CD8-positive, alpha-beta memory T cell (primary cell): ENCODE results near the gene RPS2. TPM values are rescaled to one million over a fixed set of nuclear protein-coding genes. Genes with fewer than 3 reads are reported as not detected.

Source experiments
- CTCF ChIA-PET: fragments of 350-600 bp; sonication (Branson Sonifier 250); formaldehyde crosslinking; loops from one replicate; lab custom pipeline; 2021; ENCODE audit warnings: antibody characterized with exemption; lab: Charles Lee
- POLR2A ChIA-PET: fragments of 350-600 bp; sonication (Branson Sonifier 250); formaldehyde crosslinking; loops from one replicate; lab custom pipeline; 2021; ENCODE audit warnings: antibody characterized with exemption; lab: Charles Lee
- DNase-seq, 5 donors: peaks; one replicate each; pipeline versions ENCODE4 v3.0.0 to v3.0.0-alpha.2; 2020 to 2022; ENCODE audit warnings: mixed read lengths in 1 of 5
- H3K27ac ChIP-seq: one replicate; pipeline ENCODE4 v1.7.0; 2013; ENCODE audit warnings: low read depth, mild to moderate bottlenecking, low read length, moderate library complexity
- H3K27me3 ChIP-seq: 2 replicates; pipeline ENCODE4 v1.7.0; 2013; ENCODE audit warnings: low read length, mild to moderate bottlenecking; ENCODE audit not compliant: insufficient read depth, poor library complexity, severe bottlenecking
- H3K36me3 ChIP-seq: 2 replicates; pipeline ENCODE4 v1.7.0; 2013; ENCODE audit warnings: mild to moderate bottlenecking, low read length, moderate library complexity; ENCODE audit not compliant: insufficient read depth
- H3K4me1 ChIP-seq: 2 replicates; pipeline ENCODE4 v1.7.0; 2013; ENCODE audit warnings: mild to moderate bottlenecking, low read length, moderate library complexity; ENCODE audit not compliant: insufficient read depth
- H3K4me3 ChIP-seq: 2 replicates; pipeline ENCODE4 v1.7.0; 2013; ENCODE audit warnings: mild to moderate bottlenecking, low read length
- H3K9me3 ChIP-seq: 2 replicates; pipeline ENCODE4 v1.7.0; 2013; ENCODE audit warnings: mild to moderate bottlenecking, low read length
- H3K27ac Mint-ChIP-seq, 8 donors: one replicate each; pipeline ENCODE4 v1.8.0; 2020 to 2021; ENCODE audit warnings: mixed read lengths in 8 of 8, mild to moderate bottlenecking in 6 of 8, inconsistent platforms in 3 of 8, moderate library complexity in 3 of 8
- H3K27me3 Mint-ChIP-seq, 2 donors: one replicate each; pipeline ENCODE4 v1.8.0; 2020 to 2021; ENCODE audit warnings: mixed read lengths in 2 of 2, mild to moderate bottlenecking in 1 of 2, moderate library complexity in 1 of 2
- H3K36me3 Mint-ChIP-seq, 3 donors: one replicate each; pipeline ENCODE4 v1.8.0; 2020 to 2021; ENCODE audit warnings: mixed read lengths in 3 of 3, inconsistent platforms in 1 of 3, mild to moderate bottlenecking in 1 of 3
- H3K4me1 Mint-ChIP-seq, 3 donors: one replicate each; pipeline ENCODE4 v1.8.0; 2020 to 2021; ENCODE audit warnings: mixed read lengths in 3 of 3, inconsistent platforms in 1 of 3, mild to moderate bottlenecking in 1 of 3
- H3K4me3 Mint-ChIP-seq, 7 donors: one replicate each; pipeline ENCODE4 v1.8.0; 2020 to 2021; ENCODE audit warnings: mixed read lengths in 7 of 7, mild to moderate bottlenecking in 6 of 7, moderate library complexity in 4 of 7, inconsistent platforms in 2 of 7
- H3K9me3 Mint-ChIP-seq, 5 donors: one replicate each; pipeline ENCODE4 v1.8.0; 2020 to 2022; ENCODE audit warnings: mixed read lengths in 5 of 5, mild to moderate bottlenecking in 3 of 5, moderate library complexity in 2 of 5, inconsistent platforms in 1 of 5
- polyA plus RNA-seq: library from polyadenylated mRNA; unstranded; fragments of 300-500 nt; fragmentation: Illumina TruSeq; gene quantifications from one replicate; pipeline ENCODE4 v1.2.3, GENCODE V29; 2021
- total RNA-seq, 2 experiments: library from RNA; stranded (reverse); gene quantifications; one replicate each; pipeline ENCODE4 v1.2.3, GENCODE V29; 2021

The RPS2 gene
- total and polyA plus RNA-seq, 3 experiments from 2014 or later: 5,023 to 5,213 (median 5,049) TPM

DNA sequence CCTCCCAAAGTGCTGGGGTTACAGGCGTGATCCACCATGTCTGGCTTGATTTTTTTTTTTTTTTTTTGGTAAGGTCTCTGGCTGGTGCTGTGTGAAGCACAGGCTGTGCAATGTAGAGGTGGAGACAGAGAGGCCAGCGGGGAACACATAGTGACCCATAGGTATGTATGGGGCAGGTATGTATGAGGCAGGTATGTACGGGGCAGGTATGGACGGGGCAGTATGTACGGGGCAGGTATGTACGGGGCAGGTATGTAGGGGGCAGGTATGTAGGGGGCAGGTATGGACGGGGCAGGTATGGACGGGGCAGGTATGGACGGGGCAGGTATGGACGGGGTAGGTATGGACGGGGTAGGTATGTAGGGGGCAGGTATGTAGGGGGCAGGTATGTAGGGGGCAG lies 15.1 kb downstream of the RPS2 start:
- no peak for DNase-seq
- Mint-ChIP-seq H3K4me1 (peaks cover 0 to under 1% (median 0%) of the 10 kb centered on the region in 3 donors), H3K36me3 (no peaks in the 10 kb centered on the region), H3K27ac (no peak overlapping the region), H3K9me3 (no peaks in the 10 kb centered on the region), H3K27me3 (no peaks in the 10 kb centered on the region), H3K4me3 (no peak overlapping the region)
- ChIA-PET POLR2A (interaction anchor here (0.7 kb wide), 1 partner anchor 165 kb away, joined by 5 read pairs; no protein-coding TSS in a partner anchor), CTCF (no interaction called here)
- Histone ChIP-seq H3K27me3 (no peaks in the 10 kb centered on the region), H3K9me3 (no peaks in the 10 kb centered on the region), H3K36me3 (no peaks in the 10 kb centered on the region), H3K4me1 (no peaks in the 10 kb centered on the region), H3K27ac (no peak overlapping the region), H3K4me3 (no peak overlapping the region)

DNA sequence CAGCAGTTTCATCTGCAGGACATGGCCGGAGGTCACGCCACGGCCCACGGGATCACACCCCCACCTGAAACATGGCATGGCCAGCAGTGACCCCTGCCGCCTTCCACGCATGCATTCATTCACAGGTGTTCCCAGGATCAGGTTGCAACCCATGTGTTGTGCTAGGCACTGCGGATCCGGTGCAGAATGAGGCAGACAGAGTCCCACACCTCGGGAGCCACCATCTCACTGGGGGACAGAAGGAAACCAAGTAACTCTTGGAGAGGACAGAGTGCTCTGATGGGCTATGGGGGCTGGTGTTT lies 17.3 kb downstream of the RPS2 start:
- peaks cover 0 to 4% (median 0%) of the 10 kb centered on the region in 3 donors for H3K36me3 Mint-ChIP-seq
- Histone ChIP-seq H3K36me3 (no peaks in the 10 kb centered on the region), H3K27ac (no peak overlapping the region), H3K4me1 (peaks cover 5% of the 10 kb centered on the region), H3K27me3 (no peaks in the 10 kb centered on the region), H3K4me3 (no peak overlapping the region), H3K9me3 (no peaks in the 10 kb centered on the region)
- POLR2A ChIA-PET: no interaction called here
- H3K4me1 Mint-ChIP-seq: peaks cover 1 to 12% (median 5%) of the 10 kb centered on the region in 3 donors
- H3K27ac Mint-ChIP-seq: no peak overlapping the region
- DNase-seq: no peak
- no peaks in the 10 kb centered on the region for H3K27me3 Mint-ChIP-seq
- H3K4me3 Mint-ChIP-seq: no peak overlapping the region
- H3K9me3 Mint-ChIP-seq: no peaks in the 10 kb centered on the region
- CTCF ChIA-PET: interaction anchor here (2.2 kb wide), 1 partner anchor 11 kb away, joined by 7 read pairs; the partner anchor contains the start of gene NDUFB10

DNA sequence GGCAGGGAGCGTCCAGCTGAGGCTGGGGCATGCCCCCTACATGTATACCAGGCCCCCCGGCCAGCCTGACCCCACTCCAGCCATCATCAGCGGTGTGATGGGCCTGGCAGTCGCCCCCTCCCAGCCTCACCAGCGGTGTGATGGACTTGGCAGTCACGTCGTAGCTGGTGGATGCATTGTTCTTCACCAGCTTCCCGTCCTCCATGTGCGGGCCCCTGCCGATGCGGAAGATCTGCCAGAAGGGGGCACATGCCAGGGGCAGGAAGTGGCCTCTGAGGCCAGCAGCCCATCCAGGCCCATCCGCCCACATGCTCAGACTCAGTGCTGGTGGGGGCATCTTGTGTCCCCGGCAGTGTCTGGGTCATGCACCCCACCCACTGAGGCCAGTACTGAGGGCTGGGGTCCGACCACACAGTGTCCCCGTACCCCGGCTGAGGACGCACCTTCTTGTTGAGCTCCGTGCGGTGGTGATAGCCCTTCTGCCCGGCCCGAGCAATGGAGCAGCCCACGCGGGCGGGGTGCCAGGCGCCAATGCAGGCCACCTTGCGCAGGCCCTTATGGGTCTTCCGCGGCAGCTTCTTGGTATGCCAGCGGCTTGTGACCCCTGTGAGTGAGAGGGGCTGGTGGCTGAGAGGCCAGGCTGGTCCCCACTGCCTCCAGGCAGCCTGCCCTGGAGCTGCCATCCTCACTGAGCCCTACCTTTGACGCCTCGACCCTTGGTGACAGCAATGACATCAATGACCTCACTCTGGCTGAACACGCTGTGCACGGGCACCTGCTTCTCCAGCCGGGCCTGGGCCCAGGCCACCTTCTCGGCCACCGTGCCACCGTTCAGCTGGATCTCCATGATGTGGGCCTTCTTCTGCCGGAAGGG lies 17.9 kb downstream of the RPS2 start:
- Mint-ChIP-seq H3K4me1 (peaks cover 6 to 18% (median 7%) of the 10 kb centered on the region in 3 donors), H3K27ac (peak overlapping the region in 1 of 8 donors; percentile 29), H3K36me3 (peaks cover 0 to 4% (median 0%) of the 10 kb centered on the region in 3 donors), H3K27me3 (no peaks in the 10 kb centered on the region), H3K4me3 (no peak overlapping the region), H3K9me3 (no peaks in the 10 kb centered on the region)
- no peaks in the 10 kb centered on the region for H3K9me3 ChIP-seq
- POLR2A ChIA-PET: no interaction called here
- no peaks in the 10 kb centered on the region for H3K36me3 ChIP-seq
- no peak overlapping the region for H3K4me3 ChIP-seq
- H3K27me3 ChIP-seq: no peaks in the 10 kb centered on the region
- CTCF ChIA-PET: interaction anchor here (0.5 to 2.2 kb wide), 2 partner anchors 11 to 1203 kb away, joined by 3 to 7 read pairs; partner anchors contain the start of gene NDUFB10
- peaks cover 11% of the 10 kb centered on the region for H3K4me1 ChIP-seq
- H3K27ac ChIP-seq: no peak overlapping the region
- no peak for DNase-seq

DNA sequence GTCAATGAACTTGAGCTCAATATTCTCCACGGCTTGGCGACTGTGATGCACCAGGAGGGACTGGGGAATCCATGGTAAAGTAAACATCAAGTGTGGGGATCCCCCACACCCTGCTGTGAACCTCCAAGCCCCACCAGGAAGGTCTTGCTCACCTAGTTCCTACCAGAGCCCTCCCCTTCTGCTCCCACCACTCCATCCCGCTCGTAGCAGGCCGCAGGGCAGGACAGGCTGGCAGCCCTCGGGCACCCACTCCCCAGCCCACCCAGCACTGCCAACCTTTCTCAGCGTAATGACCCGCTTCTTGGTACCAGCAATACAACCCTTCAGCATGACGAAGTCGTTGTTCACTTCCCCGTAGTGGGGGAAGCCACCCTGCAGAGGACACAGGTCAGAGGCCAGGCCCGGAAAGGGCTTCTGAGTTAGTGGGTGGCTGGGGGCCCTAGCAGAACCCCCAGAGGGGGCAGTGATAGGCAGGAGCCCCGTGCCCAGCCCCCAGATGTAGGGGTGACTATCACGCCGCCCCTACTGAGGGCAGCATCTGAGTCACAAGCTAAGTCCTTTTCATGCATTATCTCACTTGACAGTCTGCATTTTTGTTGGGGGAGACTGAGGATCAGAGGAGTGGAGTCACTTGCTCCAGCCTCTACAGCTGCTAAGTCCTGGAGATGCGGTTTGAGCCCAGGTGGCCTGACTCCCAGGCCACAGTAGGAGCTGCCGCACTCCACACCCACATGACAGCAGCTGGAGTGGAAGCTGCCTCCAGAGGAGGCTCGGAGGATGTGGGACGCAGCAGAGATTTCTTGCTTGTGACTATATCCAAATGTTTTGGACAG lies 18.9 kb downstream of the RPS2 start:
- H3K9me3 Mint-ChIP-seq: no peaks in the 10 kb centered on the region
- Histone ChIP-seq H3K36me3 (no peaks in the 10 kb centered on the region), H3K4me3 (no peak overlapping the region), H3K27me3 (no peaks in the 10 kb centered on the region), H3K4me1 (peaks cover 16% of the 10 kb centered on the region), H3K27ac (no peak overlapping the region), H3K9me3 (no peaks in the 10 kb centered on the region)
- no peak overlapping the region for H3K27ac Mint-ChIP-seq
- peaks cover 0 to 6% (median 0%) of the 10 kb centered on the region in 3 donors for H3K36me3 Mint-ChIP-seq
- H3K27me3 Mint-ChIP-seq: no peaks in the 10 kb centered on the region
- H3K4me1 Mint-ChIP-seq: peaks cover 8 to 24% (median 11%) of the 10 kb centered on the region in 3 donors
- no peak overlapping the region for H3K4me3 Mint-ChIP-seq
- CTCF ChIA-PET: interaction anchor here (0.5 to 2.2 kb wide), 2 partner anchors 12 to 1202 kb away, joined by 3 to 7 read pairs; partner anchors contain the start of gene NDUFB10
- DNase-seq: no peak
- POLR2A ChIA-PET: no interaction called here

DNA sequence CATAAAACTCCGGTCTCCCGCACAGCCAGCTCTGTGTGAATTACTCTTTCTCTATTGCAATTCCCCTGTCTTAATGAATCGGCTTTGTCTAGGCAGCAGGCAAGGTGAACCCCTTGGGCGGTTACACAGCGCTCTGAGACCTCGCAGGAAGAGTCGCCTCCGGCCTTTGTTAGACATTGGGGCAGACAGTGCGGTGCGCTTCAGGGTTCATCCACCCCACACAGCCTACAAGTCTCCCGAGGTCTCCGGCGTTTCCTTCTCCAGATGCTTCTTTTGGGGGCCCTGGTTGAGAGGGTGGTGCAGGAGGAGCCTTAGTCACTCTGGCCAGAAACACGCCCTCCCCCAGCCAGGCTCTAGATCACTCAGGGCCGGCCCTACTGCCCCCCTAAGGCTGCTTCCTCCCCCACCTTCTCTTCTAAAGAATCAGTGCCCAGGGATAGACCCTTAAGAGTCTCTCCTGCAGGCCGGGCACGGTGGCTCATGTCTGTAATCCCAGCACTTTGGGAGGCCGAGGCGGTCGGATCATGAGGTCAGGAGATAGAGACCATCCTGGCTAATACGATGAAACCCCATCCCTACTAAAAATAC lies 19.9 kb downstream of the RPS2 start:
- H3K4me3 Mint-ChIP-seq: peak overlapping the region; percentile 13 to 94 (median 80)
- H3K9me3 Mint-ChIP-seq: no peaks in the 10 kb centered on the region
- Histone ChIP-seq H3K9me3 (no peaks in the 10 kb centered on the region), H3K4me3 (no peak overlapping the region), H3K36me3 (no peaks in the 10 kb centered on the region), H3K4me1 (peaks cover 16% of the 10 kb centered on the region), H3K27me3 (no peaks in the 10 kb centered on the region), H3K27ac (no peak overlapping the region)
- no peaks in the 10 kb centered on the region for H3K27me3 Mint-ChIP-seq
- POLR2A ChIA-PET: no interaction called here
- DNase-seq: no peak
- peaks cover 8 to 24% (median 11%) of the 10 kb centered on the region in 3 donors for H3K4me1 Mint-ChIP-seq
- CTCF ChIA-PET: no interaction called here
- H3K36me3 Mint-ChIP-seq: peaks cover 0 to 6% (median 0%) of the 10 kb centered on the region in 3 donors
- peak overlapping the region in 4 of 8 donors; percentile 51 to 82 (median 56) for H3K27ac Mint-ChIP-seq

DNA sequence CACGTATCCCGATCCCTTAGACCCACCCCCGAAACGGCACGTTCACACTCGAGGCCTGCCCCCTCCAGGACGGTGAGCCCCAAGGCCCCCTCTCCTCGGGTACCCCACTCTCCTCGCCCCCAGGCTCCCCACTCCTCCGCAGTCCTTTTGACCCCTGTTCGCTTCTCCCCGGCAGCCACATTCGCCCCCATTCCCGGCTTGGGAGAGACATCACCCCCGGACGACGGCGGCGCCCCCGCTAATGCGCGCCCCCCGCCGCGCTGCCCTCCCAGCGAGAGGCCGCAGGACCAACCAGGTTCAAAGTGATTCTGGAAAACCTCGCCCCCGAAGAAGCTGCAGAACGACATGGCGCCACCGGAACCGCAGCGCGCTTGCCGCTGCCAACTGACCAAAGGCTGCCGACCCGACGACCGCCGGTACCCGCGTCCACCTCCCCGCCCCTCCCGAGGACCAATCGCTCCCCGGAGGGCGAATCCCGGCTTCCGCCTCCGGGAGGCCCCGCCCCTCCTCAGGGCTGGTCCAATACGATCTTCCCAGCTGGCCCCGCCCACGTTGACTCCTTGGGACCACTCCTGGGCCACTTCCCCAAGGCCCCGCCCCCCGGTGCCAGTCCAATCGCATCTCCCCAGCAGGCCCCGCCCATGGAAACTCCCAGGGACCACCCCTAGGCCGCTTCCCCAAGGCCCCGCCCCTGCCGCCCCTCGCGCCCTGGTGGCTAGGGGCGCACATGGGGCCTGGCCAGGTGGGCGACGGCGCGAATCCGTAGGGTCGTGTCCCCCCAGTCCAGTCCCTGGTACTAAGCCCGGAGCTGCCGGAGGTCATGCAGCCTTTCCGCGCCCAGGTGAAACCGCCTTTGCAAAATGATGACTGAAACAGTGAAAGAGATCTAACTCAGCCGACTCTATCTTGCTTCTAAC lies 21.6 kb downstream of the RPS2 start, which contains the start of gene MSRB1:
MSRB1 (minus strand) TSS at position 390 of the 917 bp plus-strand sequence; CDS start at position 347, 43 bp downstream.
- POLR2A ChIA-PET: interaction anchor here (1.0 to 1.7 kb wide), 6 partner anchors 9 to 212 kb away, joined by 3 to 16 read pairs (median 6); partner anchors contain the start of genes NUBP2, RPS2, SPSB3 and TRAF7
- H3K4me3 ChIP-seq: peak within 1 kb of the TSS; percentile 79
- peaks cover 0 to 19% (median under 1%) of the 10 kb centered on the region in 3 donors for H3K36me3 Mint-ChIP-seq

More for the DNA sequence above, 21.6 kb downstream of the RPS2 start, which contains the start of gene MSRB1:
- CTCF ChIA-PET: interaction anchor here (1.1 to 1.4 kb wide), 3 partner anchors 8 to 15 kb away, joined by 4 to 9 read pairs (median 6); no protein-coding TSS in a partner anchor
- Histone ChIP-seq H3K36me3 (peaks cover 9% of the 10 kb centered on the region), H3K4me1 (peaks cover 16% of the 10 kb centered on the region), H3K27ac (peak within 1 kb of the TSS; percentile 72), H3K27me3 (no peaks in the 10 kb centered on the region), H3K9me3 (no peaks in the 10 kb centered on the region)
- Mint-ChIP-seq H3K27ac (peak within 1 kb of the TSS; percentile 46 to 92 (median 78)), H3K4me3 (peak within 1 kb of the TSS; percentile 80 to 95 (median 88)), H3K9me3 (no peaks in the 10 kb centered on the region), H3K4me1 (peaks cover 8 to 24% (median 11%) of the 10 kb centered on the region in 3 donors), H3K27me3 (no peaks in the 10 kb centered on the region)
- peak; percentile 98 to 100 (median 100) for DNase-seq
